Activated T-helper 9 cell treated with anti-CD3 and anti-CD28 coated beads, Interleukin-2, amount 50 U/mL, for 16 hours (primary cell): Measurements from ENCODE around the gene SLC29A3.
A peak's percentile ranks its signal among the peaks of the same experiment; 100 is the strongest.
"Not testable (repeated sequence)": the region's sequence is repeated elsewhere in the genome, so short reads cannot be mapped to it uniquely, and the experiment has no call there.

Experiments
- DNase-seq: peaks from one replicate; pipeline ENCODE4 v3.0.0-alpha.2; 2020; ENCODE audit warnings: low read depth

Gene SLC29A3

GRCh38 chr10:71319042-71319799 is at the start of gene SLC29A3:
Gene SLC29A3, plus strand, starts transcription at chr10:71319259. Its CDS starts 51 bp downstream, at chr10:71319310.
- peak; percentile 81 for DNase-seq

- DNase-seq, result no peak
Observed at GRCh38 chr10:71269301-71270288, 49.5 kb upstream of the SLC29A3 start.

- no peak for DNase-seq
Observed at GRCh38 chr10:71270301-71271220, 48.5 kb upstream of the SLC29A3 start.

- DNase-seq, result no peak
Observed at GRCh38 chr10:71271662-71272055, 47.4 kb upstream of the SLC29A3 start.

GRCh38 chr10:71272056-71272771 is 46.8 kb upstream of the SLC29A3 start:
- DNase-seq, result no peak

GRCh38 chr10:71272974-71273373 is 46.1 kb upstream of the SLC29A3 start:
- not testable (repeated sequence) for DNase-seq

GRCh38 chr10:71273506-71273905 is 45.6 kb upstream of the SLC29A3 start:
- DNase-seq, result no peak

- DNase-seq, result no peak
Observed at GRCh38 chr10:71274901-71275796, 43.9 kb upstream of the SLC29A3 start.

GRCh38 chr10:71276873-71277272 is 42.2 kb upstream of the SLC29A3 start:
- DNase-seq, result no peak

GRCh38 chr10:71277914-71278665 is 41.0 kb upstream of the SLC29A3 start:
- no peak for DNase-seq

GRCh38 chr10:71278691-71279588 is 40.1 kb upstream of the SLC29A3 start:
- no peak for DNase-seq

GRCh38 chr10:71279590-71280170 is 39.4 kb upstream of the SLC29A3 start:
- DNase-seq, result no peak

GRCh38 chr10:71280216-71280615 is 38.8 kb upstream of the SLC29A3 start:
- DNase-seq, result no peak

- no peak for DNase-seq
Observed at GRCh38 chr10:71280825-71281224, 38.2 kb upstream of the SLC29A3 start.

- DNase-seq, result no peak
Observed at GRCh38 chr10:71281646-71282322, 37.3 kb upstream of the SLC29A3 start.

GRCh38 chr10:71282323-71282680 is 36.8 kb upstream of the SLC29A3 start:
- no peak for DNase-seq

- no peak for DNase-seq
Observed at GRCh38 chr10:71283410-71283809, 35.6 kb upstream of the SLC29A3 start.
